ENCODE results near the gene GMPR. TPM values are rescaled to one million over a fixed set of nuclear protein-coding genes. Genes with fewer than 3 reads are reported as not detected.

The GMPR gene
- total and polyA plus RNA-seq, 2 experiments from 2014 or later: 9.4 to 29.6 TPM

DNA sequence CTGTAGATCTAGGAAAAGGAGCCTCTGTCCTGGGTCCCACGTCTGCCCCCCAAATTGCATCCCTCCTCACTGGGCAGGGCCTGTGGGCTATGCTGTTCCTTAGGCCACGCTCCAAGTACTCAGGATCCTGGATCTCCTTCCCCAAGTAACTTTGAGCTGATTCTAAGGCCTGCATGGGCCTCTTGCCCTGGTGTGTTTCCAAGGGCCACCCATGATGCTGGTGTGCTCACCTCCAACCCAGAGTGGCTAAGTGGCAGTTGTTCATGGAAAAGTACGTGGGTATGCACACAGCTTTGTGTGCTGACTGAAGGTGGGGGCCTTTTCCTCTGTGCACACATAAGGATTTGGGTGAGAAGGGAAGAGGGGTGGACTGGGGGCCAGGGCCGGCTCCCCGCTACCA lies 5.3 kb downstream of the GMPR start:
- Histone ChIP-seq H3K9me3 (ENCODE audit: low read depth) (no peaks in the 10 kb centered on the region), H3K4me3 (no peak overlapping the region), H3K36me3 (no peaks in the 10 kb centered on the region), H3K27me3 (no peaks in the 10 kb centered on the region), H3K4me1 (ENCODE audit: low read depth) (peaks cover 16% of the 10 kb centered on the region), H3K27ac (peak overlapping the region; percentile 32)
- DNase-seq (ENCODE audit: low read depth in 1 of 2, low spot score in 1 of 2): no peak
- no peak for TF ChIP-seq CTCF (IDR thresholded peaks at IDR 0.05; ENCODE audit: low read depth, low read length)

GRCh38 chr6:16244446-16244845 lies 6.1 kb downstream of the GMPR start:
- peaks cover 16% of the 10 kb centered on the region for H3K4me1 ChIP-seq (ENCODE audit: low read depth)
- peak in 1 of 2 donors; percentile 32 for DNase-seq (ENCODE audit: low read depth in 1 of 2, low spot score in 1 of 2)
- no peaks in the 10 kb centered on the region for H3K9me3 ChIP-seq (ENCODE audit: low read depth)
- H3K27ac ChIP-seq: peak overlapping the region; percentile 0
- H3K4me3 ChIP-seq: no peak overlapping the region
- H3K36me3 ChIP-seq: no peaks in the 10 kb centered on the region
- H3K27me3 ChIP-seq: no peaks in the 10 kb centered on the region
- TF ChIP-seq CTCF (IDR thresholded peaks at IDR 0.05; ENCODE audit: low read depth, low read length): no peak

- DNase-seq (ENCODE audit: low read depth in 1 of 2, low spot score in 1 of 2): peak; percentile 24 to 47
- Histone ChIP-seq H3K9me3 (ENCODE audit: low read depth) (no peaks in the 10 kb centered on the region), H3K27ac (peak overlapping the region; percentile 0), H3K4me1 (ENCODE audit: low read depth) (peaks cover 16% of the 10 kb centered on the region), H3K27me3 (no peaks in the 10 kb centered on the region), H3K4me3 (no peak overlapping the region), H3K36me3 (no peaks in the 10 kb centered on the region)
- TF ChIP-seq CTCF (IDR thresholded peaks at IDR 0.05; ENCODE audit: low read depth, low read length): no peak
Observed at GRCh38 chr6:16244869-16245451, 6.6 kb downstream of the GMPR start.

DNA sequence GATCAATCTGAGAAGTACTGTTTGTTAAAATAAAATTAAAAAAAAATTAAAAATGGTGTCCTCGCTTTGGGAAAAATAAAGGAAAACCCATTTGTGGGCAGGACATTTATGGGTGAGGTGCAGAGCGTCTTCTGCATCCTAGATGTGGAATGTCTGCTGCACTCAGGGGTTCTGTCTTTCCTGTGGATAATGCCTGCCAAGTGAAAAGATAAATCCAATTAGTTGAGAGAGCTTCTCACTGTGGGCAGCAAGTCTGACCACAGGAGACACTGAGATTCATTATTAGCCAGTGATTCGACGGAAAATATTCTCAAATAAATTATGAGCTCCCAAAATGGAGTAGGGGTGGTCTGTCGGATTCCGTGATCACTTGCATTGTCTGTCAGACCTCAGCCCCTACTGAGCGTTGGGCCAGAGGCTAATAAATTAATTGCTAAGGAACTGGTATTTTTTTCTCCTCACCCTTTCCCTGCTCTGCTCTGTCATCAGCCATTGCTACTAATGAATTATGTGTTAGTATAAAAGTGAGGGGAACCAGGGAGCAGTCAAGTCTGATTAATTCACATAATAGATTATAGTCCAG lies 10.0 kb downstream of the GMPR start:
- no peaks in the 10 kb centered on the region for H3K9me3 ChIP-seq (ENCODE audit: low read depth)
- H3K36me3 ChIP-seq: no peaks in the 10 kb centered on the region
- TF ChIP-seq CTCF (IDR thresholded peaks at IDR 0.05; ENCODE audit: low read depth, low read length): no peak
- H3K27ac ChIP-seq: no peak overlapping the region
- DNase-seq (ENCODE audit: low read depth in 1 of 2, low spot score in 1 of 2): no peak
- H3K4me3 ChIP-seq: no peak overlapping the region
- H3K4me1 ChIP-seq (ENCODE audit: low read depth): peaks cover 15% of the 10 kb centered on the region
- no peaks in the 10 kb centered on the region for H3K27me3 ChIP-seq

DNA sequence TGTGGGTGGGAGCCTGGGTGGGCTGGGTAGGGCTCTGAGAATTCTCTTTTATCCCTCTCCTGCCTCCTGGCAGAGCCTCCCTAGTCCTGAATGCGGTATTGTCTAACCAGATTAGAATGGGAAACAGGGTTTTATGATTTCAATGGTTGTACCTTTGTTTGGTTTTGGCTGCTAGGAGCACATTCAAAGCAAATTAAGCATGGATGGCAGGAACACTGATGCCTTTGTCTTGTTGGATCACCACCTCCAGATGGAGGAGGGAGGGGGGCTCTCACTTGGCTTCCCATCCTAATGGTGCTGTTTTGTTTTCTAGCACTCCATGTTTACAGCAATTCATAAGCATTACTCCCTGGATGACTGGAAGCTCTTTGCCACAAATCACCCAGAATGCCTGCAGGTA lies 11.6 kb downstream of the GMPR start:
- Histone ChIP-seq H3K4me1 (ENCODE audit: low read depth) (peaks cover 3% of the 10 kb centered on the region), H3K4me3 (no peak overlapping the region), H3K27me3 (no peaks in the 10 kb centered on the region), H3K9me3 (ENCODE audit: low read depth) (no peaks in the 10 kb centered on the region), H3K36me3 (no peaks in the 10 kb centered on the region), H3K27ac (no peak overlapping the region)
- DNase-seq (ENCODE audit: low read depth in 1 of 2, low spot score in 1 of 2): no peak
- no peak for TF ChIP-seq CTCF (IDR thresholded peaks at IDR 0.05; ENCODE audit: low read depth, low read length)
